T-helper 2 cell treated with Interferon-gamma antibody and Interleukin-4, amounts not matched to agents 100 ng/mL and 5 ng/mL, for 36 hours (primary cell): ENCODE measurements around the gene ZDBF2. TPM values are rescaled to one million over a fixed set of nuclear protein-coding genes. Genes with fewer than 3 reads are reported as not detected.
"Not testable (repeated sequence)": the region's sequence is repeated elsewhere in the genome, so short reads cannot be mapped to it uniquely, and the experiment has no call there.

Source experiments
- intact Hi-C: fragments of 100-400 bp; cut with micrococcal nuclease; formaldehyde crosslinking; loops from one replicate; pipeline ENCODE4 v1.15.1; 2023
- total RNA-seq: library from RNA; stranded (reverse); gene quantifications from 2 replicates; pipeline ENCODE4 v1.2.3, GENCODE V29; 2022

ZDBF2 gene
- total RNA-seq = 6.9 and 7.5 TPM in 2 replicates

DNA sequence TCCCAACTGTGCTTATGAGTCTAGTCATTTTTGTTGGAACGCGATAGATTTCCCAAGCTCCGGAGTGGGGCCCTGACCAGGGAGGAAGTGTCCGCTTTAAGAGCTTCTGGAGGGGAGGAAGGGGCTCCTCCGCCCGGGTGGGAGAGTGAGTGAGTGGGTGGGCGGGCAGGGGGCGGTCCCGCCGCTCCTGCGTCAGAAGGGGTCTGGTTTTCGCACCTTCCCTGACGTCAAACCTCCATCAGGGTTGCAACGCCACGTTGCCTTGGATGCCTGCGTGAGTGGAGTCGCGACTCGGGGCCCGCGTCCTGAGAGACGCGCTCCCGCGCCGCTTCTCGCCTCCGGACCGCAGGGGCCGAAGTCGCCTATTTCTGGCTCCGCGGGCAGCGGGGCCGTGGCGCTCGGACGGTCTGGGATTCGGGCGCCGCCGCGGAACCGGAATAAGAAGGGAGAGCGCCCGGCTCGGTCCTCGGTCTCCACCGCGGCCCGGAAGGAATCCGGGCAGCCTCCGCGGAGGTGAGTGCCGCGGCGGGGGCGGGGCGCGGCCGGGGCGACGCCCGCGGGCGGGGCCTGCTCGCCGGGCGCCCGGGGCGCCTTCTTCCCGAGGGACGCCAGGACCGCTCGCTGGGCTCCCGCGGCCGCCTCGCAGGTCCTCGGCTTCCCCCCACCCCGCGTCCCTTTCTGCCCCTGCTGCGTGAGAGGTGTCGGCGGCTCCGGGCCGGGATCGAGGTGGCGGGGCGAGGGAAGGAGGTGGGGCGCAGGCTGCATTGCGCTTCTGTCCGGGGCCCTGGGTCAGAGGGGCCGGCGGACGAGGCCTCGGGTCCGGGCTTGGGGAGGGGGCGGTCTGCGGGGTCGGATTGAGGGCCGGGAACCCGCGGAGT, at the start of gene ZDBF2:
ZDBF2 (plus strand) TSS at position 230 of the 878 bp plus-strand sequence. CDS start 7,187 bp downstream, outside the sequence.
- intact Hi-C loops = loop anchor here (1.0 to 10.0 kb wide), 5 partner anchors 115 to 1980 kb away; partner anchors contain the start of genes ADAM23, CCNYL1, EEF1B2 and IDH1

DNA sequence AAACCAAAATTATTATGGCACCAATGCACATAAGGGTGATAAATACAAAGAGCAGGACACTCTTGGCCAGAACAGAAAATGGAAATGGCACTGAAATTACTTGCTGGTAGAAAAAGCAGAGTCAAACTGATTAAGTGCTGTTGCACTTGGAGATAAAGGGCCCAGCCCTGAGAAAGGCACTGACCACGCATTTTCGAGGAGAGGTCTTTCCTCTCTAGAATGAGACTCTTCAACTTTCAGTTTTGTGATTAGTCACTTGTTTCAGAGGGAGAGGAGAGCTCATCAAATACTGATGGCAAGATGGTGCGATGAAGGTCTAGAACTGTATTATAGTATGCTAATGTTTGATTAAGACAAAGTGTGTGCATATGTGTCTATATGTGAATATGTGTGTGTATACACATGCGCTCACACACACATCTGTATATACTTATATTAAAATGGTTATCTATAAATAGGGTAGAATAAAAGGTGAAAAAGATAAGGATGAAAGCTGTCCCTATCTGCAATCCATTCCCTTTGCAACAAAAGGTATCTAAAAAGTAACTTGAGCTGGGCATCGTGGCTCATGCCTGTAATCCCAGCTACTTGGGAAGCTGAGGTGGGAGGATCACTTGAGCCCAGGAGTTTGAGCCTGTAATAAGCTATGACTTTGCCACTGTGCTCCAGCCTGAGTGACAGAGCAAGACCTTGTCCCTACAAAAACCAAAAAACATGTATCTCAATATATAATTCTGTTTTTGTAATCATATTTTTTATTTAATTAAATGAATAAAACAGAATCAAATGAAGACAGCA, 48.8 kb upstream of the ZDBF2 start:
- intact Hi-C loops = no loop called here

DNA sequence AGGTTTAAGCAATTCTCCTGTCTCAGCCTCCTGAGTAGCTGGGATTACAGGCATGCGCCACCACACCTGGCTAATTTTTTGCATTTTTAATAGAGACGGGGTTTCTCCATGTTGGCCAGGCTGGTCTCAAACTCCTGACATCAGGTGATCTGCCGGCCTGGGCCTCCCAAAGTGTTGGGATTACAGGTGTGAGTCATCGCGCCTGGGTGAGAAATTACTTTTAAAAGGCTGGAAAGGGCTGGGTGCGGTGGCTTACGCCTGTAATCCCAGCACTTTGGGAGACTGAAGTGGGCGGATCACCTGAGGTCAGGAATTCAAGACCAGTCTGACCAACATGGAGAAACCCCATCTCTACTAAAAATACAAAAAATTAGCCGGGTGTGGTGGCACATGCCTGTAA, 45.8 kb upstream of the ZDBF2 start:
- intact Hi-C loops = not testable (repeated sequence)

DNA sequence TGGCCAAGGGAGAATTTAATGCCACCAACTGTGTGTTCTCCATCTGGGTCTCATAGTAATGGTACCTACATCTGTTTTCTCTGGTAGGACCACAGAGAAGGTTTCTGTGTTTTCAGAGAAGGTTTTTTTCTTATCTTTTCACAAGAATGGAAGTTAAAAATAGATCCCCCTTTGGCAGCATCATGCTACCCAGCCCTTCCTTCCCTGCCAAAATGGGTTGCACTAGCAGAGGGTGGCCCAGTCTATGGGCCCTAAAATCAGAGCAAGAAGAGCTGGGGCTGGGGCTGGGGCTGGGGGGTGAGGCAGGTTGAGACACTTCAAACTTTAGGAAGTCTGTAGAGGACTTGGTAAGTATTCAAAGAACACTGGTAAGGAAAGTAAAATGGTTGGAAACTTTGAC, 44.8 kb upstream of the ZDBF2 start:
- intact Hi-C loops = no loop called here

DNA sequence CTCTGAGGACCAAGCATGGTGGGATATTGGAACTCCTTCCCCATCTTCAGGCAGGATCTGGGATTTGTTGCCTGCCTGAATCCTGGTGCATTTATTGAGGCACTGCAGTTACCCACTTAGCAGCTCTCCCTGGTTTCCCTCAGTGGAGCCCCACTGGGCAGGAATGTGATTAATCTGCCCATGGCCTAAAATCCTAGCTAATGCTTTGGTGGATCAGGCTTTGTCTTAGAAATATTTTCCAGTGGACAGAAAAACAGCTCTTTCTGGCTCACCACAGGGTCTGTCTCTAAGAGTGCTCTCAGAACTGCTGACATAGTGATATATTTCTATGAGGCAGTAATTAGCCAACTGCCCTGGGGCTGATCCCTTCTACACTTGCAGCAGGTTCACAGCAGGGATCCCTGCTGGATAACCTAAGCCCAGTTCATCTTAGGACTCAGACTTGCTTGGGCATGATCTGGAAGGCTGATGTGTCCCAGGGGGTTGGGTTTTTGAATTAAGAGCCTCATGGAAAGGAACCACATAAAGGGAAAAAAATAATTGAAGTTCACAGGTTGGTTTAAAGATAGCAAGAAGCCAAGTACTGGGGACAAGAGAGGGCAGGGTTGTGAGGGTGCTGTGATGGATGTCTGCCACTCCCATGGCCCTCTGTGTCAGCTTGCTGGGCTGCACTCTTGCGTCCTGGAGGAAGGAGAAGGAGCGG, 44.3 kb upstream of the ZDBF2 start:
- intact Hi-C loops = no loop called here

DNA sequence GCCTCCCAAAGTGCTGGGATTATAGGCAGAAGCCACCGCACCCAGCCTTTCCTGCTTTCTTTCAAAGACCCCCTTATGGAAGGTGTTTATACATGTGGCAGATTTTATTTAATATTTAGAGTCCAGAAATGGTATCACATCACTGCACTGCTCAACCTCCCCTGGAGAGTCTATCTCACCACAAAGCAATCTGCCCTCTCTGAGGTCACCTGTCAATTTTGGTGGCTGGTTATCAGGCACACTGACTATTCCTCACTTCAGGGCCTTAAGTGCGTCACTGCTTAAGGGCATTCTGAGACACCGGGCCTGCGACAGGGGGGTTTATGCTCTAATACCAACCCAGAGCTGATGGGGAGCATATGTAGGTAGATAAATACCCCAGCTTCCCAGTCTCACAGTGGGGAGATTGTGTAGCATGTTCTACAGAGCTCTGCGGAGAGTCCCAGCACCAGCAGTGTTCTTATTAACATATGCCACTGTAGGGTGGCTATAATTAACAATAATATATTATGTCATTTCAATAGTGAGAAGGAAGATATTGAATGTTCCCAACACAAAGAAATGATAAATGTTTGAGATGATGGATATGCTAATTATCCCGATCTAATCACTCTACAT, 42.7 kb upstream of the ZDBF2 start:
- intact Hi-C loops = no loop called here

DNA sequence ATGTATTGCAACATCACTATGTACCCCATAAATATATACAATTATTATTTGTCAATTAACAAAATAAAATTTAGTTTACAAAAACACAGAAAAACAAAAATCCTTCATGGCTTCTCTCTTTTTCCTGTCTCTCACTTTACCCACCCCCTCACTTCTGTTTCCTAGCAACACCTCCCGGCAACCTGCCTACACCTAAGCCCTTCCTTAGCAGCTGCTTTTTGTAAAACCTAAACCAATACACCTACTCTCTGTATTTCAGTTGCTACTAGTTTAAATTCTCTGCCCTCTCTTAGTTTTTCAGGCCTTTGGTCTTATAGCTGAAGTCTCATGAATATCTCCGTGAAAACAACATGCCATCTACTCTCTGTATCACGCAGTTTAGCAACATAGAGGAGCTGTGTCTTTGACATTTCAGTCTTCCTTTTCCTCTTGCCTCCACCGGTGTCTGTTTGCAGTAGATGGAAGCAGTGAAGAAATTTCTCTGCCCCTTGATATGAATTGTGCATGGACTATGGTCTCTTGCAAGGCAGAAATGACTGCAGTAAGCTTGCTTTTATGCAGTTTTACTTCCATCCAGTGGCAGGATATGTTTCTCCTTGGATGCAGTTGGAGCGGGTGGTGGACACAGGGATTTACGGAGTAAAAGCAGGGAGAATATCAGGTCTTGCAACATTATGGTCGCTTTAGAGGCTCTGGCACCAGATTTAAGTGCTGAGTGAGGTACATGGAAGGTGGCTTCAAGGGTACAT, 42.0 kb upstream of the ZDBF2 start:
- intact Hi-C loops = no loop called here

DNA sequence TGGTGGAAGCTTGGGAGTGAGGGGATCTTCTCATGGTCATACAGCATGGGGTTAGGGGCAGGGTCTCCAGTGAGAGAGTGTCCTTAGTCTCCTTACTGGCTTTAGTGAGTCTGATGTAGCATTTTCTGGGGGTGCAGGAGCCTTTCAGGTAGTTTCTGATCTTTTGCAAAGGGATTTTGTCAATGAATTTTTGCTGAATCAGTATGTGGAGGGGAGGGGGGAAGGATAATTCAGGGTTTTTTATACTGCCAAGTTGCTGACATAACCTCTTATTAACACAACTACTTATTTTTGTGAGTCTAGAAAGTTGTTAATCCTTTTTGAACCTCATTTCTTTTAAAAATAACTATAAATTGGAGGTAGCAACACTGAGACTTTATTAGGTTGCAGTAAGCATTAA, 35.3 kb upstream of the ZDBF2 start:
- intact Hi-C loops = no loop called here

DNA sequence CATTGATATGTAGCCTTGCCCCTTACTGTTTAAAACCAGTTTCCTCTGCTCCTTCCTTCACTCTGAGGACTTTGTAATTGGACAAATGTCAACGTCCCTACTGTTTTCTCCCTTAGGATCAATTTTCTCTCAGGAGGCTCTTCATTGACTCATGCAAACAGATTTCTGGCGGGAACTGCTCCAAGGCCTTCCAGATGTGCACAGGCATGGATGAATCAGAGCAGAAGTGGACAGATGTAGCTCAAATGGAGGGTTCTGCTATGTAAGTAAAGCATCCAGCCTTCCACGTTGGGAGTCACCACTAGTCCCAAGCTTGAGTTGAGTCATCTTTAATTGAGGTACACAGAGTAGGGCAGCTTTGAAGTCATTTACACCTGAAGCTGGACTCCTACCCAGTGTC, 34.1 kb upstream of the ZDBF2 start:
- intact Hi-C loops = no loop called here

DNA sequence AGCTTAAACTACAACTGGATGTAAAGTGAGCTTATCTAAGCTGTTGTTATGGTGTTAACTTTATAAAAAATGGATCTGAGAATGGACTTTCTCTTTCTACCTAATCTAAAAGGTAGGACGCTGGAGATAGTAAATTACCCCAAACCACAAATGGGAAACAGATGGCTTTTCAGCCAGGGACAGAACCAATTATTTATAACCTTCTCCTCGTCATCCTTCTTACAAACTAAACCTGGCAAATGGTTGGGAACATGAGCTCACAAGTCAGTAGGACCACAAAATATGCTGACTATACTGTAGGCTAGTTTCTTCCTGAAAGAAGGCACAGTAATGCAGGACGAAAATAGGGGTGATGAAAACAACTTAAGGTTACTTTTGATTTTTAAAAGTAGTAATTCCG, 32.7 kb upstream of the ZDBF2 start:
- intact Hi-C loops = no loop called here

DNA sequence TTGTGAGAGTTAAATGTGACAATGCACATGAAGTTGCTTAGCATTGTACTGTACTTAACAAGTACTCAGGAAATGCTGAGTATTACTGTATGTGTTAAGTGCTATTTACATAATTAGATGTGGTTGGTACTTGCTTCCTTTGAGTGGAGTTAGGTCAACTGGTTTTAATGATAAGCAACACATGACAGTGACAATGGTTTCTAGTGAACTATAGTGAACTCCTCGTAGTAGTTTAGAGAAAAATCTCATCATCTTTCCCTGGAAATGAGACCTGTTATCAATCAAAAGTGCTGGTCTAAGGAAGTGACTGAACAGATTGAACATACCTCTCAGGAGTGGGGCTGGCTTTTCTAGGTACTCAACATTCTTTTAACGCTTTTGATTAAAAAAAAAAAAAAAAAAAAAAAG, 29.2 kb upstream of the ZDBF2 start:
- intact Hi-C loops = no loop called here

DNA sequence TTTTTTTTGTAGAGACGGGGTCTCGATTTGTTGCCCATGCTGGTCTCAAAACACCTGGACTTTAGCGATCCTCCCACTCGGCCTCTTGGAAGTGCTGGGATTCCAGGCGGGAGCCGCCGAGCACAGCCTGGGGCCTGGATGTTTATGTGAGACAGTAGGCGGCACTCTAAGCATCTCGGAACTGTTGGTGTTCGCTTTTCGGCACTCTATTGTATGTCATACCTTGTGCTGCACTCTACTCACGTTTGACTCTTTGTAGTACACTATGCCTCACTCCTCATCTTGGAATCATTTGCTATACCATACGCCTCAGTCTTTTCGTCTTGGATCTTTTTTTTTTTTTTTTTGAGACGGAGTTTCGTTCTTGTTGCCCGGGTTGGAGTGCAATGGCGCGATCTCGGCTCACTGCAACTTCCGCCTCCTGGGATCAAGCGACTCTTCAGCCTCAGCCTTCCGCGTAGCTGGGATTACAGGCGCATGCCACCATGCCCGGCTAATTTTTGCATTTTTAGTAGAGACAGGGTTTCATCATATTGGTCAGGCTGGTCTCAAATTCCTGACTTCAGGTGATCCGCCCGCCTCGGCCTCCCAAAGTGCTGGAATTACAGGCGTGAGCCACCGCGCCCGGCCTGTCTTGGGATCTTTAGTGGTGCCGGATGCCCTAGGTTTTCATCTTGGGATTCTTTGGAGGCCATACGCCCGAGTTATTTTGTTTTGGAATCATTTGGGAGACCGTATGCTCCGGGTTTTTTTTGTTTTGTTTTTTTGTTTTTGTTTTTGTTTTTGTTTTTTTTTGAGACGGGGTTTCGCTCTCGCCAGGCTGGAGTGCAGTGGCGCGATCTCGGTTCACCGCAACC, 24.2 kb upstream of the ZDBF2 start:
- intact Hi-C loops = no loop called here

DNA sequence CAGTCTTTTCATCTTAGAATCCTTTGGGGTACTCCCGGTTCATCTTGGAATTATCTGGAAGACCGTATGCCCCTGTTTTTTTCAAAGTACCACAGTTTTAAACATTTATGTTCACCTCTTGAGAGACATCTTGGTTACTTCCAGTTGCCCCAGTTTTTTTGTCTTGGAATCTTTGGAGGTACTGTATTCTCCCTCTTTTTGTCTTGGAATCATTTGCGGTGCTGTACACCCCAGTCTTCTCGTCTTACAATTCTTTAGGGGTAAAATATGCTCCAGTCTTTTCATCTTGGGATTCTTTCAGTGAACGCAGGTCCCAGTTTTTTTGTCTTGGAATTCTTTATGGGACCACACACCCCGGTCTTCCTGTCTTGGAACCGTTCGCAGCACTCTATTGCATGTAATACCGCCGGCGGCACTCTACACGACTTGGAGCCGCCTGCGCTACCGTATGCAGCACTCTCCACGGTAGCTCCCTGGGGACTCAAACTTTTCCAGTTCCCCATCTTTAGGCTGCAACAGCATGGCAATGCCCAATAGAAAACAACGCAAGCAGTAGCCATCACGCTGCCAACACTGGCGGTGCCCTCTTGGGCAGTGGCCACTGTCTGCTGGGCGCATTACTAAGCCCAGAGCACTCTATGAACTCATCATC, 21.2 kb upstream of the ZDBF2 start:
- intact Hi-C loops = no loop called here

DNA sequence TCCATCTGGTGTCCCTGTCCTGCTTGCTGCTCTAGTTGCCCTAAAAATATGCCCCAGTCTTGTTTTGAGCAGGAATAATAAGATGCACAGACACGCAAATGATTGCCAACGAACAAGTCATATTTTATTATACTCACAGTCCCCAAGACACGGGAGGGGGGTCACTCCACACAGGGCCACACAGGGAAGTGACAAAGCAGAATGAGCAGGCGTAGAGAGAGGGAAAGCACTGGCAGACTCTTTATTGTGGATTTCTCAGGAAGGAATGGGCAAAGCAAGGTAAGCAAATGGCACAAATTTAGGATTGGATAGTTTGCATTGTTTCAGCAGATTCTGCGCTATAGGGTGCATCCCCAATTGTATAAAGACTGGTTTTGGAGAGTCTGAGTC, 20.7 kb upstream of the ZDBF2 start:
- intact Hi-C loops = no loop called here

DNA sequence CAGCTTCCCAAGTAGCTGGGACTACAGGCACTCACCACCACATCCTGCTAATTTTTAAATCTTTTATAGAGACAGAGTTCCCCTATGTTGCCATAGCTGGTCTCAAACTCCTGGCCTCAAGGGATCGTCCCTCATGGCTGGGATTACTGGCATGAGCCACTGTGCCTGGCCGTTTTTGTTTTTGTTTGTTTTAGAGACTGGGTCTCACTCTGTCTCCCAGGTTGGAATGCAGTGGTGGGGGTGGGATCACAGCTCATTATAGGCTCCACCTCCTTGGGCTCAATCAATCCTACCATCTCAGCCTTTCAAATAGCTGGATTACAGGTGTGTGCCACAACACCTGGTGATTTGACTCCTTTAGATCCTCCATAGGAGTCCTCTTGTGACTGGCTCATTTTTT, 19.5 kb upstream of the ZDBF2 start:
- intact Hi-C loops = no loop called here

DNA sequence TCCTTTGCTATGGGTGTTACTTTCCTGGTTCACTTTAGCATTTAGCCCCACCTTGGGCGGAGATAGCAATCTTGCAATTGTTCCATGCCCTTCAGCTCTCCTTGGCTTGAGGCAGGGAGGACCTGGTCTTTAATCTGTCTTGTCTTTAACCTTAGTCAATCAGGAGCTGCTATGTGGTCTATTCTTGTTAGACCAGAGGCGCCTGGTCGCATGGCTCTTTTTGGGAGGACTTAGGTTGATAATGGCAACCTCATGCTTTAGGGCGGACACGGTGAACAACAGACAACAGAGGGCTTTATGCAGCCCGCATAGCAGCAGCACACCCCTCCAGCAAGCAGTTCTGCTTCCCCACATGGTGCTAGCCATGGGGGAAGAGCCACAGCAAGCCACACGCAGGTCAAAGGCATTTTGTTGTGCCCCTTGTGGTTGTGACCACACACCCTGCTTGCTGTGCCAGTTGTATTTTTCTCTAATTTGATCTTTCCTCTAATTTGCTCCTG, 17.7 kb upstream of the ZDBF2 start:
- intact Hi-C loops = no loop called here

DNA sequence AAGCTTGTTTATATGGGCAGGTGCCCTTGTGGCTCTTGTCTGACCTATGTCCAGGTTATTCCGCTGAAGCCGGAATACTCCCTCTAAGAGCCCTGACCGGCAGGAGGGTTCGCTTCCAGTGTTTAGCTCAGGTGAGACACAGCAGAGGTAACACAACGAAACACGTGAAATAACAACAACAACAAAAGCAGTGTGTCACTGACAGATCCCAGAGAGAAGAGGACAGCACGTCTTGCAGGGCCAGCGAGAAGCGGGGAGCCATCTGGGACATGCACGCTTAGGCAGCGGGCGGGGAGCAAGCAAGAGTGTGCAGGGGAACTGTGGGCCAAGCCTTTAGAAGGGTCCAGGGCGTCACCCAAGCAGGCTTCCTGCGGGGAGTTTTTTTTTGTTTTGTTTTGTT, 17.1 kb upstream of the ZDBF2 start:
- intact Hi-C loops = no loop called here

DNA sequence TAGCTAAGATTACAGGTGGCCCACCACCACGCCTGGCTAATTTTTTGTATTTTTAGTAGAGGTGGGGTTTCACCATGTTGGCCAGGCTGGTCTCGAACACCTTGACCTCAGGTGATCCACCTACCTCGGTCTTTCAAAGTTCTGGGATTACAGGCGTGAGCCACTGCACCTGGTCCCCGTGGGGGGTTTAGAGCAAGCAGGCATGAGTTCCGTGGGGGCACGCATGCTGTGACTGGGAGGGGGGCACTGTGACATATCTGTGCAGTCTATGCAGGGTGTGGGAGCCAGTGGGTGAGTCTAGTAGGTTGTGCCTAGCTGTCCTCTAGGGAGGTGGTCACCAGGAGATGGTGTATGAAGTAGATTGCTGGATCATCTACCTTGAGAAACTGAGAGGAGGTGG, 16.6 kb upstream of the ZDBF2 start:
- intact Hi-C loops = no loop called here

DNA sequence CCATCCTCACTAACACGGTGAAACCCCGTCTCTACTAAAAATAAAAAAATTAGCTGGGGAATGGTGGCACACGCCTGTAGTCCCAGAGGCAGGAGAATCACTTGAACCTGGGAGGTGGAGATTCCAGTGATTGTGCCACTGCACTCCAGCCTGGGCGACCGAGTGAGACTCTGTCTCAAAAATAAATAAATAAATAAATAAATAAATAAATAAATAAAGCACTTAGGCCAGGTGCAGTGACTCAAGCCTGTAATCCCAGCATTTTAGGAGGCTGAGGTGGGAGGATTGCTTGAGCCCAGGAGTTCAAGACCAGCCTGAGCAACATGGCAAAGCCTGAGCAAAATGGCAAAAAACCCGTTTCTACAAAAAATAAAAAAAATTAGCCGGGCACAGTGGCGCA, 15.8 kb upstream of the ZDBF2 start:
- intact Hi-C loops = not testable (repeated sequence)
